ENCODE measurements around the gene ZNF205.
"Not testable (repeated sequence)": the region's sequence is repeated elsewhere in the genome, so short reads cannot be mapped to it uniquely, and the experiment has no call there.

Gene ZNF205

GRCh38 chr16:3149630-3150345 lies 37.4 kb downstream of the ZNF205 start:
- DNase-seq (ENCODE audit: low spot score), result peak; percentile 73

- DNase-seq (ENCODE audit: low spot score), result peak; percentile 91
These were observed 38.2 kb downstream of the ZNF205 start for GRCh38 chr16:3150346-3151218.

- no peak for DNase-seq (ENCODE audit: low spot score)
These were observed 39.6 kb downstream of the ZNF205 start for GRCh38 chr16:3152027-3152276.

- peak; percentile 90 for DNase-seq (ENCODE audit: low spot score)
These were observed 40.0 kb downstream of the ZNF205 start for GRCh38 chr16:3152277-3152990.

- DNase-seq (ENCODE audit: low spot score), result no peak
These were observed 40.6 kb downstream of the ZNF205 start for GRCh38 chr16:3152991-3153368.

GRCh38 chr16:3155181-3155580 lies 42.8 kb downstream of the ZNF205 start:
- DNase-seq (ENCODE audit: low spot score), result no peak

- DNase-seq (ENCODE audit: low spot score), result no peak
These were observed 43.6 kb downstream of the ZNF205 start for GRCh38 chr16:3155972-3156371.

- DNase-seq (ENCODE audit: low spot score), result peak; percentile 88
These were observed 45.0 kb downstream of the ZNF205 start for GRCh38 chr16:3157229-3158025.

GRCh38 chr16:3158026-3158509 lies 45.7 kb downstream of the ZNF205 start:
- DNase-seq (ENCODE audit: low spot score), result peak; percentile 72

- peak; percentile 92 for DNase-seq (ENCODE audit: low spot score)
These were observed 46.3 kb downstream of the ZNF205 start for GRCh38 chr16:3158510-3159314.

- peak; percentile 73 for DNase-seq (ENCODE audit: low spot score)
These were observed 49.0 kb downstream of the ZNF205 start for GRCh38 chr16:3161235-3162018.

GRCh38 chr16:3164121-3164991 lies 52.0 kb downstream of the ZNF205 start:
- DNase-seq (ENCODE audit: low spot score), result no peak

- DNase-seq (ENCODE audit: low spot score), result no peak
These were observed 52.9 kb downstream of the ZNF205 start for GRCh38 chr16:3165111-3165822.

GRCh38 chr16:3166505-3166886 lies 54.1 kb downstream of the ZNF205 start:
- DNase-seq (ENCODE audit: low spot score), result no peak

- DNase-seq (ENCODE audit: low spot score), result not testable (repeated sequence)
These were observed 56.3 kb downstream of the ZNF205 start for GRCh38 chr16:3168729-3169128.
